A549 (cell line): ENCODE measurements around the gene AFAP1.

ENCODE experiments used
- CBX2 ChIP-seq: fragments of 200-600 bp; sonication (generic); IDR thresholded peaks from 2 replicates; pipeline ENCODE4 v1.6.1; 2016; ENCODE audit warnings: low read depth, mild to moderate bottlenecking, borderline replicate concordance
- CBX8 ChIP-seq: fragments of 200-600 bp; sonication (generic); IDR thresholded peaks from 2 replicates; pipeline ENCODE4 v1.6.1; 2016
- CEBPB ChIP-seq, 2 experiments: fragments of >200 bp in 1 of 2; sonication (Bioruptor Twin) in 1 of 2; formaldehyde crosslinking in 1 of 2; IDR thresholded peaks; 2 replicates each; pipeline ENCODE4 v1.6.1; 2012 to 2016
- CHD4 ChIP-seq: fragments of 200-600 bp; sonication (generic); IDR thresholded peaks from 2 replicates; pipeline ENCODE4 v1.6.1; 2016; ENCODE audit warnings: antibody characterized with exemption, mild to moderate bottlenecking, borderline replicate concordance
- EP300 ChIP-seq, 2 experiments: fragments of >200 bp; sonication (Bioruptor Twin); formaldehyde crosslinking; IDR thresholded peaks; 2 replicates in 1 of 2; 3 replicates in 1 of 2; pipeline ENCODE4 v1.6.1; 2016 to 2017
- GATA3 ChIP-seq: IDR thresholded peaks from 2 replicates; pipeline ENCODE4 v1.6.1; 2012; ENCODE audit warnings: borderline replicate concordance
- HOXB5 ChIP-seq: fragments of 250-450 bp; sonication (Bioruptor Pico); IDR thresholded peaks from 2 replicates; pipeline ENCODE4 v1.5.0; 2020; ENCODE audit warnings: mild to moderate bottlenecking, moderate library complexity
- JUN ChIP-seq, 2 experiments: fragments of >200 bp; sonication (Bioruptor Twin); formaldehyde crosslinking; IDR thresholded peaks; 2 replicates in 1 of 2; 3 replicates in 1 of 2; pipeline ENCODE4 v1.6.1; 2016 to 2017
- NR3C1 ChIP-seq: fragments of >200 bp; sonication (Bioruptor Twin); formaldehyde crosslinking; IDR thresholded peaks from 3 replicates; pipeline ENCODE4 v1.6.1; 2017
- POLR2A ChIP-seq: IDR thresholded peaks from 2 replicates; pipeline ENCODE4 v1.6.1; 2012; ENCODE audit warnings: mild to moderate bottlenecking, low read length
- SREBF2 ChIP-seq: fragments of 450-650 bp; IDR thresholded peaks from 2 replicates; pipeline ENCODE4 v1.6.1; 2014; ENCODE audit warnings: mild to moderate bottlenecking, moderate library complexity
- TF ChIP-seq, protein P1 (sequence below): fragments of >200 bp; sonication (Bioruptor Twin); formaldehyde crosslinking; IDR thresholded peaks from 3 replicates; pipeline ENCODE4 v1.5.1; 2016
- TF ChIP-seq, protein P2 (sequence below): fragments of 250-450 bp; sonication (Bioruptor Pico); IDR thresholded peaks from 2 replicates; pipeline ENCODE4 v1.5.0; 2021; ENCODE audit warnings: mild to moderate bottlenecking, moderate library complexity, borderline replicate concordance
- TF ChIP-seq, protein P3 (sequence below): fragments of 200-600 bp; sonication (generic); IDR thresholded peaks from 2 replicates; pipeline ENCODE4 v1.6.1; 2016; ENCODE audit warnings: antibody characterized with exemption, mild to moderate bottlenecking, moderate library complexity

DNA sequence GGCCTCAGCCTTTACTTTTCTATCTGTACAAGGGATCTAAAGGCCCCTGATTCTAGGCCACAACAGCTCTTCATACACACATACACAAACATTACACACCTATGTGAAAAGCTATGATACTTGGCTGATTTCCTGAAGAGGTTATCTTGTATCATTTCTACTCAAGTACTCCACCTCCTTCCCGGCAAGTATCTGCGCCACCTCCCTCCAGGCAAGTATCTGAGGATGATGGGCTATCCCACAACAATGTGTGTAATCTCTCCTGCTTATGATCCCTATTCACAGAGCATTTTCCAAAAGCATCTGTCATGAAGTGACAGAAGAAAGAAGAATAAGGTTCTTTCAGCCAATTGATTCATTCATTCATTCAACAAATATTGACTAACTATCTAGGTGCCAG lies 36.8 kb downstream of the AFAP1 start:
- TF ChIP-seq EP300 (IDR thresholded peaks at IDR 0.05): no peak
- TF ChIP-seq SREBF2: no peak
- TF ChIP-seq, protein P1, sequence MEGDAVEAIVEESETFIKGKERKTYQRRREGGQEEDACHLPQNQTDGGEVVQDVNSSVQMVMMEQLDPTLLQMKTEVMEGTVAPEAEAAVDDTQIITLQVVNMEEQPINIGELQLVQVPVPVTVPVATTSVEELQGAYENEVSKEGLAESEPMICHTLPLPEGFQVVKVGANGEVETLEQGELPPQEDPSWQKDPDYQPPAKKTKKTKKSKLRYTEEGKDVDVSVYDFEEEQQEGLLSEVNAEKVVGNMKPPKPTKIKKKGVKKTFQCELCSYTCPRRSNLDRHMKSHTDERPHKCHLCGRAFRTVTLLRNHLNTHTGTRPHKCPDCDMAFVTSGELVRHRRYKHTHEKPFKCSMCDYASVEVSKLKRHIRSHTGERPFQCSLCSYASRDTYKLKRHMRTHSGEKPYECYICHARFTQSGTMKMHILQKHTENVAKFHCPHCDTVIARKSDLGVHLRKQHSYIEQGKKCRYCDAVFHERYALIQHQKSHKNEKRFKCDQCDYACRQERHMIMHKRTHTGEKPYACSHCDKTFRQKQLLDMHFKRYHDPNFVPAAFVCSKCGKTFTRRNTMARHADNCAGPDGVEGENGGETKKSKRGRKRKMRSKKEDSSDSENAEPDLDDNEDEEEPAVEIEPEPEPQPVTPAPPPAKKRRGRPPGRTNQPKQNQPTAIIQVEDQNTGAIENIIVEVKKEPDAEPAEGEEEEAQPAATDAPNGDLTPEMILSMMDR: no peak
- no peak for TF ChIP-seq CBX2
- TF ChIP-seq, protein P2, sequence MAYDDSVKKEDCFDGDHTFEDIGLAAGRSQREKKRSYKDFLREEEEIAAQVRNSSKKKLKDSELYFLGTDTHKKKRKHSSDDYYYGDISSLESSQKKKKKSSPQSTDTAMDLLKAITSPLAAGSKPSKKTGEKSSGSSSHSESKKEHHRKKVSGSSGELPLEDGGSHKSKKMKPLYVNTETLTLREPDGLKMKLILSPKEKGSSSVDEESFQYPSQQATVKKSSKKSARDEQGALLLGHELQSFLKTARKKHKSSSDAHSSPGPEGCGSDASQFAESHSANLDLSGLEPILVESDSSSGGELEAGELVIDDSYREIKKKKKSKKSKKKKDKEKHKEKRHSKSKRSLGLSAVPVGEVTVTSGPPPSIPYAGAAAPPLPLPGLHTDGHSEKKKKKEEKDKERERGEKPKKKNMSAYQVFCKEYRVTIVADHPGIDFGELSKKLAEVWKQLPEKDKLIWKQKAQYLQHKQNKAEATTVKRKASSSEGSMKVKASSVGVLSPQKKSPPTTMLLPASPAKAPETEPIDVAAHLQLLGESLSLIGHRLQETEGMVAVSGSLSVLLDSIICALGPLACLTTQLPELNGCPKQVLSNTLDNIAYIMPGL (CRISPR knock-in tag): no peak
- TF ChIP-seq CEBPB (IDR thresholded peaks at IDR 0.05): no peak
- no peak for TF ChIP-seq CBX8
- no peak for TF ChIP-seq POLR2A
- no peak for TF ChIP-seq CHD4
- TF ChIP-seq HOXB5 (CRISPR knock-in tag): no peak
- no peak for TF ChIP-seq JUN (IDR thresholded peaks at IDR 0.05)
- TF ChIP-seq GATA3: no peak
- no peak for TF ChIP-seq NR3C1
- TF ChIP-seq, protein P3, sequence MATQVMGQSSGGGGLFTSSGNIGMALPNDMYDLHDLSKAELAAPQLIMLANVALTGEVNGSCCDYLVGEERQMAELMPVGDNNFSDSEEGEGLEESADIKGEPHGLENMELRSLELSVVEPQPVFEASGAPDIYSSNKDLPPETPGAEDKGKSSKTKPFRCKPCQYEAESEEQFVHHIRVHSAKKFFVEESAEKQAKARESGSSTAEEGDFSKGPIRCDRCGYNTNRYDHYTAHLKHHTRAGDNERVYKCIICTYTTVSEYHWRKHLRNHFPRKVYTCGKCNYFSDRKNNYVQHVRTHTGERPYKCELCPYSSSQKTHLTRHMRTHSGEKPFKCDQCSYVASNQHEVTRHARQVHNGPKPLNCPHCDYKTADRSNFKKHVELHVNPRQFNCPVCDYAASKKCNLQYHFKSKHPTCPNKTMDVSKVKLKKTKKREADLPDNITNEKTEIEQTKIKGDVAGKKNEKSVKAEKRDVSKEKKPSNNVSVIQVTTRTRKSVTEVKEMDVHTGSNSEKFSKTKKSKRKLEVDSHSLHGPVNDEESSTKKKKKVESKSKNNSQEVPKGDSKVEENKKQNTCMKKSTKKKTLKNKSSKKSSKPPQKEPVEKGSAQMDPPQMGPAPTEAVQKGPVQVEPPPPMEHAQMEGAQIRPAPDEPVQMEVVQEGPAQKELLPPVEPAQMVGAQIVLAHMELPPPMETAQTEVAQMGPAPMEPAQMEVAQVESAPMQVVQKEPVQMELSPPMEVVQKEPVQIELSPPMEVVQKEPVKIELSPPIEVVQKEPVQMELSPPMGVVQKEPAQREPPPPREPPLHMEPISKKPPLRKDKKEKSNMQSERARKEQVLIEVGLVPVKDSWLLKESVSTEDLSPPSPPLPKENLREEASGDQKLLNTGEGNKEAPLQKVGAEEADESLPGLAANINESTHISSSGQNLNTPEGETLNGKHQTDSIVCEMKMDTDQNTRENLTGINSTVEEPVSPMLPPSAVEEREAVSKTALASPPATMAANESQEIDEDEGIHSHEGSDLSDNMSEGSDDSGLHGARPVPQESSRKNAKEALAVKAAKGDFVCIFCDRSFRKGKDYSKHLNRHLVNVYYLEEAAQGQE: no peak
